GM12878 (cell line): ENCODE results near the gene DNAJC7. TPM values are rescaled to one million over a fixed set of nuclear protein-coding genes. Genes with fewer than 3 reads are reported as not detected.

Experiments
- ATAC-seq: fragments of 200-7000 bp; cut with Tn5 transposase; 3 replicates; pipeline ENCODE4 v1.9.1; 2020; ENCODE audit warnings: mild to moderate bottlenecking, moderate library complexity
- BruUV-seq: library from RNA; stranded (reverse); fragments of 400-500 nt; replicated peaks from 2 replicates; lab custom pipeline; 2021; lab: Mats Ljungman, UMichigan
- CTCF ChIA-PET: fragments of 300-600 bp; sonication (Branson Sonifier 250); formaldehyde crosslinking; extraction: SDS; loops from one replicate; lab custom pipeline; 2021; ENCODE audit warnings: inconsistent platforms; lab: Yijun Ruan, JAX
- POLR2A ChIA-PET: fragments of 350-600 bp; formaldehyde crosslinking; extraction: SDS; loops from one replicate; lab custom pipeline; 2021; ENCODE audit warnings: inconsistent platforms; lab: Charles Lee
- RAD21 ChIA-PET: fragments of 300-600 bp; sonication (Branson Sonifier 250); formaldehyde crosslinking; loops from one replicate; lab custom pipeline; 2023; ENCODE audit warnings: antibody characterized with exemption; ENCODE audit not compliant: unreplicated experiment; lab: Charles Lee
- SMC1A ChIA-PET: fragments of 300-600 bp; sonication (Branson Sonifier 250); formaldehyde crosslinking; loops from one replicate; lab custom pipeline; 2023; ENCODE audit not compliant: unreplicated experiment, uncharacterized antibody; lab: Charles Lee
- DNase-seq: peaks from one replicate; pipeline ENCODE4 v3.0.0-alpha.2; 2011; ENCODE audit warnings: low read depth, low spot score
- FAIRE-seq: peaks from 3 replicates; lab custom pipeline; 2011; peaks lifted over from hg19 to GRCh38; lab: Jason Lieb, UNC
- H2AFZ ChIP-seq: 2 replicates; pipeline ENCODE4 v1.6.0; 2011; ENCODE audit warnings: low read depth, low read length, control low read depth; ENCODE audit not compliant: control insufficient read depth
- H3K27ac ChIP-seq: 2 replicates; pipeline ENCODE4 v1.5.1; 2011; ENCODE audit warnings: control low read depth; ENCODE audit not compliant: control insufficient read depth, insufficient read depth
- H3K27me3 ChIP-seq, 2 experiments: replicated peaks in 1 of 2; 2 replicates each; pipeline versions ENCODE4 v1.6.0 to v1.6.1; 2011; ENCODE audit warnings: low read length in 1 of 2; ENCODE audit not compliant: control insufficient read depth in 2 of 2, insufficient read depth in 2 of 2
- H3K36me3 ChIP-seq, 2 experiments: 2 replicates each; pipeline ENCODE4 v1.5.1; 2011; ENCODE audit warnings: low read length in 1 of 2; ENCODE audit not compliant: control insufficient read depth in 2 of 2, insufficient read depth in 2 of 2
- H3K4me1 ChIP-seq: 2 replicates; pipeline ENCODE4 v1.6.1; 2011; ENCODE audit warnings: mild to moderate bottlenecking, low read length, moderate library complexity, mixed read lengths; ENCODE audit not compliant: control insufficient read depth, insufficient read depth
- H3K4me2 ChIP-seq: 2 replicates; pipeline ENCODE4 v1.6.0; 2011; ENCODE audit warnings: control low read depth; ENCODE audit not compliant: control insufficient read depth, insufficient read depth
- H3K4me3 ChIP-seq: fragments of 200-600 bp; sonication (generic); 2 replicates; pipeline ENCODE4 v1.5.1; 2016
- H3K79me2 ChIP-seq: 2 replicates; pipeline ENCODE4 v1.6.0; 2011; ENCODE audit warnings: low read length; ENCODE audit not compliant: control insufficient read depth, insufficient read depth
- H3K9ac ChIP-seq: 2 replicates; pipeline ENCODE4 v1.8.0; 2011; ENCODE audit warnings: low read length, control low read depth, mixed read lengths; ENCODE audit not compliant: control insufficient read depth, insufficient read depth
- H3K9me3 ChIP-seq: replicated peaks from 3 replicates; pipeline ENCODE4 v1.5.1; 2011; ENCODE audit warnings: mild to moderate bottlenecking, low read length; ENCODE audit not compliant: control insufficient read depth, insufficient read depth
- H4K20me1 ChIP-seq: 2 replicates; pipeline ENCODE4 v1.6.0; 2011; ENCODE audit not compliant: control insufficient read depth, insufficient read depth
- TBL1XR1 ChIP-seq: IDR thresholded peaks from 2 replicates; pipeline ENCODE4 v1.6.1; 2012; ENCODE audit warnings: low read depth, low read length, improper control_type of control experiment
- WGBS: methylation state at CpG from one replicate; pipeline ENCODE4 v1.1.6; 2016; ENCODE audit warnings: low lambda C conversion rate; ENCODE audit not compliant: insufficient replicate concordance, insufficient coverage; ENCODE audit errors: missing lambda C conversion rate; 5-methylcytosine and 5-hydroxymethylcytosine counted together
- in situ Hi-C: fragments of 300-500 bp; cut with MboI; formaldehyde crosslinking; loops from 9 replicates; pipeline ENCODE4 v1.14.3; 2018; ENCODE audit warnings: mixed read lengths
- intact Hi-C: fragments of 100-400 bp; cut with micrococcal nuclease; formaldehyde crosslinking; loops from one replicate; pipeline ENCODE4 v1.14.2; 2022; ENCODE audit not compliant: unreplicated experiment
- polyA plus RNA-seq, 11 experiments: library from polyadenylated mRNA; depleted of rRNA in 4 of 11; unstranded in 6 of 11; stranded (reverse) in 5 of 11; fragments of >200 nt; fragmentation: Nextera tagmentation in 4 of 11; fragmentation: Illumina TruSeq in 1 of 11; extraction: Ambion mirVana in 4 of 11; extraction: Trizol in 1 of 11; gene quantifications; 1 replicate in 1 of 11; 2 replicates in 10 of 11; pipeline versions ENCODE4 v1.2.1 to v1.2.3, GENCODE V29; 2011 to 2016; ENCODE audit warnings: inconsistent platforms in 2 of 11, missing spikeins in 2 of 11, low read depth in 1 of 11
- total RNA-seq, 4 experiments: library from RNA; depleted of rRNA in 3 of 4; stranded (reverse); fragments of >200 nt in 3 of 4; fragmentation: Illumina TruSeq in 1 of 4; extraction: Trizol in 1 of 4; gene quantifications; 2 replicates each; pipeline versions ENCODE4 v1.2.1 to v1.2.3, GENCODE V29; 2013 to 2021
- TF ChIP-seq, protein P1 (sequence below): fragments of 450-650 bp; IDR thresholded peaks from 2 replicates; pipeline ENCODE4 v1.6.1; 2016; ENCODE audit warnings: mild to moderate bottlenecking
- TF ChIP-seq, protein P2 (sequence below): fragments of 450-650 bp; IDR thresholded peaks from 2 replicates; pipeline ENCODE4 v1.6.1; 2017; ENCODE audit warnings: mild to moderate bottlenecking

DNAJC7 gene
- total and polyA plus RNA-seq, 10 of the 15 experiments (the other 5 are each of a cell fraction or from before 2014, with no cell fraction given) = 60.1 to 173 (median 94.9) TPM

DNA sequence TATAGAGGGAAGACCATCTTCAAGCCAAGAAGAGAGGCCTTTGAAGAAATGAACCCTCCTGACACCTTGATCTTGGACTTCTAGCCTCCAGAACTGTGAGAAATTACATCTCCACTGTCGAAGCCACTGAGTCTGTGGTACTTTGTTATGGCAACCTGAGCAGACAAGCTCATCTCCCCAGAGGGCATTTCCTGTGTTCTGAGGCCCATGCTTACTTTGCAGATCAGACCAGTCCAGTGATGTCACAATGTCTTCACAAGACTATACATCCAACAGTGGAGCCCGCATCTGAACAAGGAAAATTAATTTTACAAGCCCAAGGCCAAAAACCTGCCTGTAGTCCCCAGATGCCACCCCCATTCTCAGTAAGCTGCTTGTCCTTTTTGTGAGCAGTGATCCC lies 48.0 kb upstream of the DNAJC7 start:
- ChIA-PET POLR2A (interaction anchor here (0.6 to 1.3 kb wide), 3 partner anchors 37 to 54 kb away, joined by 4 to 5 read pairs (median 4); partner anchors contain the start of gene DHX58), RAD21 (interaction anchor here (0.8 to 1.7 kb wide), 7 partner anchors 40 to 116 kb away, joined by 3 to 7 read pairs (median 4); partner anchors contain the start of genes DHX58, DNAJC7 and KCNH4), CTCF (interaction anchor here (0.7 to 6.5 kb wide), 23 partner anchors 9 to 116 kb away, joined by 3 to 100 read pairs (median 6); partner anchors contain the start of genes CNP, DHX58, DNAJC7 and KAT2A), SMC1A (interaction anchor here (0.6 to 3.2 kb wide), 13 partner anchors 16 to 214 kb away, joined by 3 to 17 read pairs (median 3); partner anchors contain the start of genes CNP and DHX58)
- Histone ChIP-seq H3K9ac (no peak overlapping the region), H2AFZ (no peak overlapping the region), H3K27me3 (no peaks in the 10 kb centered on the region), H3K4me2 (no peak overlapping the region), H3K36me3 (no peaks in the 10 kb centered on the region), H4K20me1 (no peaks in the 10 kb centered on the region)
- intact Hi-C loops (loop anchor here (5.0 kb wide), 1 partner anchor 37 kb away; no protein-coding TSS in a partner anchor), in situ Hi-C loops (no loop called here)
- BruUV-seq = no TSS peak
- 49% methylated on average over 2 of the region's 2 CpGs for WGBS
- no peak for FAIRE-seq
- DNase-seq = no peak
- no peak for TF ChIP-seq TBL1XR1
- TF ChIP-seq, protein P1, sequence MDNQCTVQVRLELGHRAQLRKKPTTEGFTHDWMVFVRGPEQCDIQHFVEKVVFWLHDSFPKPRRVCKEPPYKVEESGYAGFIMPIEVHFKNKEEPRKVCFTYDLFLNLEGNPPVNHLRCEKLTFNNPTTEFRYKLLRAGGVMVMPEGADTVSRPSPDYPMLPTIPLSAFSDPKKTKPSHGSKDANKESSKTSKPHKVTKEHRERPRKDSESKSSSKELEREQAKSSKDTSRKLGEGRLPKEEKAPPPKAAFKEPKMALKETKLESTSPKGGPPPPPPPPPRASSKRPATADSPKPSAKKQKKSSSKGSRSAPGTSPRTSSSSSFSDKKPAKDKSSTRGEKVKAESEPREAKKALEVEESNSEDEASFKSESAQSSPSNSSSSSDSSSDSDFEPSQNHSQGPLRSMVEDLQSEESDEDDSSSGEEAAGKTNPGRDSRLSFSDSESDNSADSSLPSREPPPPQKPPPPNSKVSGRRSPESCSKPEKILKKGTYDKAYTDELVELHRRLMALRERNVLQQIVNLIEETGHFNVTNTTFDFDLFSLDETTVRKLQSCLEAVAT = no peak
- TF ChIP-seq, protein P2, sequence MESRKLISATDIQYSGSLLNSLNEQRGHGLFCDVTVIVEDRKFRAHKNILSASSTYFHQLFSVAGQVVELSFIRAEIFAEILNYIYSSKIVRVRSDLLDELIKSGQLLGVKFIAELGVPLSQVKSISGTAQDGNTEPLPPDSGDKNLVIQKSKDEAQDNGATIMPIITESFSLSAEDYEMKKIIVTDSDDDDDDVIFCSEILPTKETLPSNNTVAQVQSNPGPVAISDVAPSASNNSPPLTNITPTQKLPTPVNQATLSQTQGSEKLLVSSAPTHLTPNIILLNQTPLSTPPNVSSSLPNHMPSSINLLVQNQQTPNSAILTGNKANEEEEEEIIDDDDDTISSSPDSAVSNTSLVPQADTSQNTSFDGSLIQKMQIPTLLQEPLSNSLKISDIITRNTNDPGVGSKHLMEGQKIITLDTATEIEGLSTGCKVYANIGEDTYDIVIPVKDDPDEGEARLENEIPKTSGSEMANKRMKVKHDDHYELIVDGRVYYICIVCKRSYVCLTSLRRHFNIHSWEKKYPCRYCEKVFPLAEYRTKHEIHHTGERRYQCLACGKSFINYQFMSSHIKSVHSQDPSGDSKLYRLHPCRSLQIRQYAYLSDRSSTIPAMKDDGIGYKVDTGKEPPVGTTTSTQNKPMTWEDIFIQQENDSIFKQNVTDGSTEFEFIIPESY = no peak
- TF ChIP-seq, all 136 proteins: peak for 0
- no peaks in the 10 kb centered on the region for H3K9me3 ChIP-seq
- no peak overlapping the region for H3K27ac ChIP-seq
- H3K4me1 ChIP-seq = peaks cover 11% of the 10 kb centered on the region
- no peaks in the 10 kb centered on the region for H3K79me2 ChIP-seq
- no peak for ATAC-seq
- H3K4me3 ChIP-seq = no peak overlapping the region
